Astrocyte (in vitro differentiated cells and primary cell): ENCODE data around the gene CYP46A1. TPM values are rescaled to one million over a fixed set of nuclear protein-coding genes. Genes with fewer than 3 reads are reported as not detected.

ENCODE experiments used
- DNase-seq: peaks from one replicate; pipeline ENCODE4 v3.0.0-alpha.2; 2010; ENCODE audit warnings: low read depth
- FAIRE-seq: peaks from 2 replicates; lab custom pipeline; 2011; peaks lifted over from hg19 to GRCh38; lab: Jason Lieb, UNC
- H2AFZ ChIP-seq: 2 replicates; pipeline ENCODE4 v1.6.0; 2012; ENCODE audit warnings: low read depth, low read length, inconsistent platforms
- H3K27ac ChIP-seq: 2 replicates; pipeline ENCODE4 v1.5.1; 2011; ENCODE audit warnings: low read depth, low read length, inconsistent platforms
- H3K27me3 ChIP-seq: 2 replicates; pipeline ENCODE4 v1.6.0; 2011; ENCODE audit warnings: low read length, inconsistent platforms; ENCODE audit not compliant: insufficient read depth
- H3K36me3 ChIP-seq: 2 replicates; pipeline ENCODE4 v1.5.1; 2011; ENCODE audit warnings: low read length, inconsistent platforms; ENCODE audit not compliant: insufficient read depth
- H3K4me1 ChIP-seq: 2 replicates; pipeline ENCODE4 v1.5.1; 2011; ENCODE audit warnings: low read length, inconsistent platforms; ENCODE audit not compliant: insufficient read depth
- H3K4me2 ChIP-seq: 2 replicates; pipeline ENCODE4 v1.6.0; 2012; ENCODE audit warnings: low read length, inconsistent platforms
- H3K4me3 ChIP-seq: 2 replicates; pipeline ENCODE4 v1.5.1; 2011; ENCODE audit warnings: low read depth, mild to moderate bottlenecking, low read length, inconsistent platforms; ENCODE audit not compliant: insufficient read depth
- H3K79me2 ChIP-seq: 2 replicates; pipeline ENCODE4 v1.6.0; 2012; ENCODE audit warnings: mild to moderate bottlenecking, low read length, inconsistent platforms; ENCODE audit not compliant: insufficient read depth
- H3K9ac ChIP-seq: 2 replicates; pipeline ENCODE4 v1.6.0; 2012; ENCODE audit warnings: mild to moderate bottlenecking, low read length, inconsistent platforms
- H3K9me3 ChIP-seq: 2 replicates; pipeline ENCODE4 v1.5.1; 2012; ENCODE audit warnings: low read depth, mild to moderate bottlenecking, low read length, inconsistent platforms; ENCODE audit not compliant: insufficient read depth
- H4K20me1 ChIP-seq: 2 replicates; pipeline ENCODE4 v1.6.0; 2012; ENCODE audit warnings: low read length, inconsistent platforms; ENCODE audit not compliant: insufficient read depth
- H3K27ac Mint-ChIP-seq: one replicate; pipeline ENCODE4 v1.8.0; 2021; ENCODE audit warnings: mild to moderate bottlenecking, mixed read lengths; ENCODE audit not compliant: unreplicated experiment
- H3K27me3 Mint-ChIP-seq: one replicate; pipeline ENCODE4 v1.8.0; 2021; ENCODE audit warnings: low read depth, mixed read lengths; ENCODE audit not compliant: unreplicated experiment
- H3K36me3 Mint-ChIP-seq: one replicate; pipeline ENCODE4 v1.8.0; 2021; ENCODE audit warnings: low read depth, mixed read lengths; ENCODE audit not compliant: unreplicated experiment
- H3K4me1 Mint-ChIP-seq: one replicate; pipeline ENCODE4 v1.8.0; 2021; ENCODE audit warnings: low read depth, mixed read lengths; ENCODE audit not compliant: unreplicated experiment
- H3K4me3 Mint-ChIP-seq: one replicate; pipeline ENCODE4 v1.8.0; 2021; ENCODE audit warnings: mild to moderate bottlenecking, moderate library complexity, mixed read lengths; ENCODE audit not compliant: unreplicated experiment
- H3K9me3 Mint-ChIP-seq: one replicate; pipeline ENCODE4 v1.8.0; 2021; ENCODE audit warnings: mild to moderate bottlenecking, mixed read lengths; ENCODE audit not compliant: unreplicated experiment
- EZH2 ChIP-seq: IDR thresholded peaks from 2 replicates; pipeline ENCODE4 v1.6.1; 2012; ENCODE audit warnings: mild to moderate bottlenecking, low read length, inconsistent platforms; ENCODE audit not compliant: insufficient read depth
- total RNA-seq: library from RNA; stranded (reverse); gene quantifications from 2 replicates; pipeline ENCODE4 v1.2.1, GENCODE V29; 2021
- TF ChIP-seq, protein P1 (sequence below): IDR thresholded peaks from 2 replicates; pipeline ENCODE4 v1.5.1; 2011; ENCODE audit warnings: low read depth, mild to moderate bottlenecking, inconsistent platforms, low read length, moderate library complexity; ENCODE audit not compliant: insufficient read depth

The CYP46A1 gene
- total RNA-seq, 1 donor from 2014 or later = 0.52 TPM

DNA sequence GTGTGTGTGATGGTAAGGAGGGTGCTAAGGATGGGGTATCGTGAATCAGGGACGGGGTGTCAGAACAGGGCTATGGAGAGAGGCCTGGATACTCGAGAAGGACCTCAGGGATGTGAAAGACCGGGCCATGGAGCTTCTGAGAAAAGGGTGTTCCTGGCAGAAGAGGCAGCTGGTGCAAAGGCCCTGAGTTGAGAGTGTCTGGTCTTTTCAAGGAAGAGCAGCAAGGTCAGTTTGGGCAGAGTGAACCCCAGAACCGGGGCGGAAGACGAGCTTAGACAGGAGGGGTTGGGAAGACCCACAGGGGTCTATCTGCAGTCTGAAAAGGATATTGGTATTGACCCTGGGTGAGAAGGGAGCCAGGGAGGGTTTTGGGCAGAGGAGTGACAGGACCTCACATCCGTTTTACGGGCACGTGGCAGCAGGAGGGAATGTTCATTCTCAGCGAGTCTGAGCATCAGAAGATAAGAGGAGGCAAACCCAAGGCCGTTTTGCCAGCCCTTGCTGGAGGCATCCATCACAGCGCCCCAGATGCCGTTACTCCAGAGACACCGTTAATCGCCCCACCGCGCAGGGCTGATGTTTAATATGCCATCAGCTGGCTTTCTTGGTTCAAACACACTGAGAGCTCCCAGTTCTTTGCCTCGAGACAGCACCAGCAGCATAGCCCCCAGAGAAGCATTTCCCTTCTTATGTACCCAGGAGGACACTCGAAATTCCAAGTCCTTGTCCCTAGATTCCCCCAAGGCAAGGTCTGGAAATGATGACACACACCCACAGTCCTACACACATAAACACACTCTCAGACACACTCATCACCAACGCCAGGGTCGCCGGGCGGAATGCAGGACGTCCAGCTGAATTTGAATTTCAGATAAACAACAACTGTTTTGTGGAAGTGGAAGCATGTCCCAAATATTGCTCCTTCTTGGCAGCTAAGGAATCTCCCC, 67.7 kb downstream of the CYP46A1 start:
- peak overlapping the region; percentile 24 for H2AFZ ChIP-seq
- H3K9me3 ChIP-seq = no peaks in the 10 kb centered on the region
- Mint-ChIP-seq H3K27me3 (peaks cover 18% of the 10 kb centered on the region), H3K4me1 (peaks cover 27% of the 10 kb centered on the region), H3K27ac (peak overlapping the region; percentile 75), H3K4me3 (peak overlapping the region; percentile 34), H3K36me3 (no peaks in the 10 kb centered on the region), H3K9me3 (no peaks in the 10 kb centered on the region)
- FAIRE-seq = peak; percentile 37
- peak overlapping the region; percentile 90 for H3K27ac ChIP-seq
- H3K27me3 ChIP-seq = no peaks in the 10 kb centered on the region
- peak; percentile 61 for DNase-seq
- H3K4me1 ChIP-seq = peaks cover 63% of the 10 kb centered on the region
- H3K9ac ChIP-seq = peak overlapping the region; percentile 82
- no peaks in the 10 kb centered on the region for H4K20me1 ChIP-seq
- TF ChIP-seq, protein P1, sequence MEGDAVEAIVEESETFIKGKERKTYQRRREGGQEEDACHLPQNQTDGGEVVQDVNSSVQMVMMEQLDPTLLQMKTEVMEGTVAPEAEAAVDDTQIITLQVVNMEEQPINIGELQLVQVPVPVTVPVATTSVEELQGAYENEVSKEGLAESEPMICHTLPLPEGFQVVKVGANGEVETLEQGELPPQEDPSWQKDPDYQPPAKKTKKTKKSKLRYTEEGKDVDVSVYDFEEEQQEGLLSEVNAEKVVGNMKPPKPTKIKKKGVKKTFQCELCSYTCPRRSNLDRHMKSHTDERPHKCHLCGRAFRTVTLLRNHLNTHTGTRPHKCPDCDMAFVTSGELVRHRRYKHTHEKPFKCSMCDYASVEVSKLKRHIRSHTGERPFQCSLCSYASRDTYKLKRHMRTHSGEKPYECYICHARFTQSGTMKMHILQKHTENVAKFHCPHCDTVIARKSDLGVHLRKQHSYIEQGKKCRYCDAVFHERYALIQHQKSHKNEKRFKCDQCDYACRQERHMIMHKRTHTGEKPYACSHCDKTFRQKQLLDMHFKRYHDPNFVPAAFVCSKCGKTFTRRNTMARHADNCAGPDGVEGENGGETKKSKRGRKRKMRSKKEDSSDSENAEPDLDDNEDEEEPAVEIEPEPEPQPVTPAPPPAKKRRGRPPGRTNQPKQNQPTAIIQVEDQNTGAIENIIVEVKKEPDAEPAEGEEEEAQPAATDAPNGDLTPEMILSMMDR = no peak
- TF ChIP-seq EZH2 = no peak
- no peaks in the 10 kb centered on the region for H3K79me2 ChIP-seq
- no peak overlapping the region for H3K4me3 ChIP-seq
- H3K4me2 ChIP-seq = peak overlapping the region; percentile 82
- no peaks in the 10 kb centered on the region for H3K36me3 ChIP-seq

DNA sequence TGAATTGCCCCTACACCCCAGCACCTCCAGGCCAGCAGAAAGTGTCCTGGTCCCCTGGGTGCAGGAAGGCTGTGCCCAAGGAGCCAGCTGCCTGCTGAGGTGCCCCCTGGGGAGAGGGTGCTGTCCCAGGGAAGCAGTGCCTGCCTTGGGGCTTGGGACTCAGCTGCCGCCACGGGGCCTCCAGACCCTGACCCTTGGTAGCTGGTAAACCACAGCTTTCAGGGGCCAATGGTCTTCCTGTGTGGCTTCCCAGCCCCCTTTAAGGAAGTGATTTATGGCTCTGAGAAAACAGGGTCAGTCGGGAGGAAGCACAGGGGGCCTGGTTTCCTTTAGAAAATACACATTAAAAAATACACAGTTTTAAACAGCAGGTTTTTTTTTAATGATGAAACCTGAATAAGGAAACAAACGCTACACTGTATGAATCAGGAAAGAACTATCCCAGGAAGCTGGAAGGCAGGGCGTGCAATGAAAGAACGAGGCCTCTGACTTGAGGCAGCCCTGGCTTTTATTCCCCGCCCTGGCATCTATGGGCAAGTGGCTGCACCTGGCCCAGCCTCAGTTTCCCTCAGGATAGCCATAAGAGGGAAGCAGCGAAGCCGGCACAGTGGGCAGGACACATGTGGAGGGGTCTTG, 68.5 kb downstream of the CYP46A1 start:
- no peaks in the 10 kb centered on the region for H3K36me3 Mint-ChIP-seq
- Histone ChIP-seq H3K9me3 (no peaks in the 10 kb centered on the region), H2AFZ (peak overlapping the region; percentile 24), H3K79me2 (no peaks in the 10 kb centered on the region), H4K20me1 (no peaks in the 10 kb centered on the region), H3K4me1 (peaks cover 69% of the 10 kb centered on the region), H3K36me3 (no peaks in the 10 kb centered on the region), H3K27me3 (no peaks in the 10 kb centered on the region), H3K4me2 (peak overlapping the region; percentile 82), H3K9ac (peak overlapping the region; percentile 82), H3K4me3 (peak overlapping the region; percentile 13), H3K27ac (peak overlapping the region; percentile 90)
- peaks cover 18% of the 10 kb centered on the region for H3K27me3 Mint-ChIP-seq
- no peak for FAIRE-seq
- H3K4me1 Mint-ChIP-seq = peaks cover 33% of the 10 kb centered on the region
- no peak overlapping the region for H3K4me3 Mint-ChIP-seq
- peak; percentile 69 for DNase-seq
- peak overlapping the region; percentile 89 for H3K27ac Mint-ChIP-seq
- no peaks in the 10 kb centered on the region for H3K9me3 Mint-ChIP-seq
- TF ChIP-seq, protein P1 = no peak
- no peak for TF ChIP-seq EZH2
